ENCODE measurements around the gene ANKRD13B.

DNA sequence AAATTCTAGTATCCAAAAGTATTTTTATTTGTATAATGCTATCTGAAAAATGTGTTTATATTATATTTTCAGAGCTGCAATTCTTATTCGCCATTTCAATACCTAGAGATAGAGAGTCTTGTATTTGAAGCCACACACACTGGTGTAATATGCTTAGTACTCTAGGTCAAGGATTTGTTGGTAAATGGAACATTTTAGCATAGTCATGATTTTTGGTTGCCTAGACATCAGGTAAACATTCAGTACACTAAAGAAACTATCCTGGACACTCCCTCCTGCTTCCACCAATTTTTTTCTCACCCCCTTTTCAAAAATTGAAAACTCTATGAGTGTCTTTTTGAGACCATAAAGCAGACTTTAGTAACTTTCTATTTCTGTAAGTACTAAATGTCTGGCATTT is 46.8 kb upstream of the ANKRD13B start:
- TF ChIP-seq, protein P1, sequence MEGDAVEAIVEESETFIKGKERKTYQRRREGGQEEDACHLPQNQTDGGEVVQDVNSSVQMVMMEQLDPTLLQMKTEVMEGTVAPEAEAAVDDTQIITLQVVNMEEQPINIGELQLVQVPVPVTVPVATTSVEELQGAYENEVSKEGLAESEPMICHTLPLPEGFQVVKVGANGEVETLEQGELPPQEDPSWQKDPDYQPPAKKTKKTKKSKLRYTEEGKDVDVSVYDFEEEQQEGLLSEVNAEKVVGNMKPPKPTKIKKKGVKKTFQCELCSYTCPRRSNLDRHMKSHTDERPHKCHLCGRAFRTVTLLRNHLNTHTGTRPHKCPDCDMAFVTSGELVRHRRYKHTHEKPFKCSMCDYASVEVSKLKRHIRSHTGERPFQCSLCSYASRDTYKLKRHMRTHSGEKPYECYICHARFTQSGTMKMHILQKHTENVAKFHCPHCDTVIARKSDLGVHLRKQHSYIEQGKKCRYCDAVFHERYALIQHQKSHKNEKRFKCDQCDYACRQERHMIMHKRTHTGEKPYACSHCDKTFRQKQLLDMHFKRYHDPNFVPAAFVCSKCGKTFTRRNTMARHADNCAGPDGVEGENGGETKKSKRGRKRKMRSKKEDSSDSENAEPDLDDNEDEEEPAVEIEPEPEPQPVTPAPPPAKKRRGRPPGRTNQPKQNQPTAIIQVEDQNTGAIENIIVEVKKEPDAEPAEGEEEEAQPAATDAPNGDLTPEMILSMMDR (IDR thresholded peaks at IDR 0.05): no peak
- TF ChIP-seq POLR2A (IDR thresholded peaks at IDR 0.05) (no peak), EP300 (IDR thresholded peaks at IDR 0.05) (no peak)

Measured in tibial nerve (tissue), 4 donors.